ENCODE measurements around the gene TIMM10. TPM values are rescaled to one million over a fixed set of nuclear protein-coding genes. Genes with fewer than 3 reads are reported as not detected.

TIMM10 gene
- polyA plus RNA-seq, 1 donor from 2014 or later: 63.6 TPM

DNA sequence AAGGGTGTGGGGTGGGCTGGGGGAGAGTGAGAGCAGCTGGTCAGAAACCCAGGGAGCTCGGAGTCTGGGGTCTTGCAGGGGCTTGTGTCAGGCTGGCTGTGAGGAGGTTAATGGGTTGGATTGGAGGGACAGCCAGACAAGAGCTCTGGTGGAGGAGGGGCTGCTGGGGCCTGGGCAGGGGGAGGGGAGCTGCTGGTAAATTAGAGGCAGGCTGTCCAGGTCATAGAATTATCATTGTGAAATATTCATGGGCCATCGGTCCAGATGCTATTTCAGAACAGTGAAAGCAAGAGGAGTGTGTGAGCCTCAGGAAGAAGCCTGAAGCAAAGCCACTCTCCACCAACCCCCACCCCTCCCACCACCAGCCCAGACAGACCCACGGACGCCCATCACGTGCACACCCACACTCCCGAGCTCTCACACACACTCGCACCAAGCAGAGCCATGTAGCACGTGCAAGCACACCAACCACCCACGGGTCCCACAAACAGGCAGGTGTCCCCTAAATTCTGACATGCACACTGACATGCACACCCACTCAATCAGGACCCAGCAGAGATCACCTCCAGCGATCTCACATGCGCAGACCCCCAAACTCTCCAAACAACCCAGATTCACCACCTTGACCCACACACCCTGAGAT is 51.4 kb downstream of the TIMM10 start:
- Histone ChIP-seq H4K20me1 (ENCODE audit: insufficient read depth) (no peaks in the 10 kb centered on the region), H3K27me3 (ENCODE audit: insufficient read depth, low read depth, low read length) (peaks cover 43% of the 10 kb centered on the region)

More for the DNA sequence above, 51.4 kb downstream of the TIMM10 start:
- Histone ChIP-seq H3K9me3 (ENCODE audit: low read length) (no peaks in the 10 kb centered on the region), H3F3A (ENCODE audit: insufficient read depth, low read length, poor library complexity, severe bottlenecking) (no peaks in the 10 kb centered on the region), H3K9me2 (ENCODE audit: insufficient read depth, low read length) (no peaks in the 10 kb centered on the region), H3K79me2 (replicated peaks; ENCODE audit: insufficient read depth, low read length) (no peaks in the 10 kb centered on the region), H3K27ac (ENCODE audit: low read length) (no peak overlapping the region), H3K36me3 (ENCODE audit: insufficient read depth, low read length) (no peaks in the 10 kb centered on the region), H3K9ac (ENCODE audit: low read length) (no peak overlapping the region), H3K4me3 (ENCODE audit: low read length) (no peak overlapping the region), H2AFZ (ENCODE audit: low read depth, low read length) (no peak overlapping the region), H3K4me2 (ENCODE audit: low read length) (no peak overlapping the region)
- TF ChIP-seq MXI1 (conservative IDR thresholded peaks at IDR 0.05; ENCODE audit: poor library complexity, severe bottlenecking) (no peak), RAD21 (conservative IDR thresholded peaks at IDR 0.05) (no peak), EZH2 (IDR thresholded peaks at IDR 0.05; ENCODE audit: borderline replicate concordance, insufficient read depth, low read length, poor library complexity, severe bottlenecking) (no peak), POLR2AphosphoS5 (IDR thresholded peaks at IDR 0.05) (no peak), TAF1 (IDR thresholded peaks at IDR 0.05; ENCODE audit: low read depth) (no peak), EP300 (conservative IDR thresholded peaks at IDR 0.05; ENCODE audit: poor library complexity, severe bottlenecking) (no peak), SMC3 (conservative IDR thresholded peaks at IDR 0.05; ENCODE audit: poor library complexity) (no peak)
- TF ChIP-seq, protein P1, sequence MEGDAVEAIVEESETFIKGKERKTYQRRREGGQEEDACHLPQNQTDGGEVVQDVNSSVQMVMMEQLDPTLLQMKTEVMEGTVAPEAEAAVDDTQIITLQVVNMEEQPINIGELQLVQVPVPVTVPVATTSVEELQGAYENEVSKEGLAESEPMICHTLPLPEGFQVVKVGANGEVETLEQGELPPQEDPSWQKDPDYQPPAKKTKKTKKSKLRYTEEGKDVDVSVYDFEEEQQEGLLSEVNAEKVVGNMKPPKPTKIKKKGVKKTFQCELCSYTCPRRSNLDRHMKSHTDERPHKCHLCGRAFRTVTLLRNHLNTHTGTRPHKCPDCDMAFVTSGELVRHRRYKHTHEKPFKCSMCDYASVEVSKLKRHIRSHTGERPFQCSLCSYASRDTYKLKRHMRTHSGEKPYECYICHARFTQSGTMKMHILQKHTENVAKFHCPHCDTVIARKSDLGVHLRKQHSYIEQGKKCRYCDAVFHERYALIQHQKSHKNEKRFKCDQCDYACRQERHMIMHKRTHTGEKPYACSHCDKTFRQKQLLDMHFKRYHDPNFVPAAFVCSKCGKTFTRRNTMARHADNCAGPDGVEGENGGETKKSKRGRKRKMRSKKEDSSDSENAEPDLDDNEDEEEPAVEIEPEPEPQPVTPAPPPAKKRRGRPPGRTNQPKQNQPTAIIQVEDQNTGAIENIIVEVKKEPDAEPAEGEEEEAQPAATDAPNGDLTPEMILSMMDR (IDR thresholded peaks at IDR 0.05; ENCODE audit: poor library complexity, severe bottlenecking): no peak
- TF ChIP-seq, protein P2, sequence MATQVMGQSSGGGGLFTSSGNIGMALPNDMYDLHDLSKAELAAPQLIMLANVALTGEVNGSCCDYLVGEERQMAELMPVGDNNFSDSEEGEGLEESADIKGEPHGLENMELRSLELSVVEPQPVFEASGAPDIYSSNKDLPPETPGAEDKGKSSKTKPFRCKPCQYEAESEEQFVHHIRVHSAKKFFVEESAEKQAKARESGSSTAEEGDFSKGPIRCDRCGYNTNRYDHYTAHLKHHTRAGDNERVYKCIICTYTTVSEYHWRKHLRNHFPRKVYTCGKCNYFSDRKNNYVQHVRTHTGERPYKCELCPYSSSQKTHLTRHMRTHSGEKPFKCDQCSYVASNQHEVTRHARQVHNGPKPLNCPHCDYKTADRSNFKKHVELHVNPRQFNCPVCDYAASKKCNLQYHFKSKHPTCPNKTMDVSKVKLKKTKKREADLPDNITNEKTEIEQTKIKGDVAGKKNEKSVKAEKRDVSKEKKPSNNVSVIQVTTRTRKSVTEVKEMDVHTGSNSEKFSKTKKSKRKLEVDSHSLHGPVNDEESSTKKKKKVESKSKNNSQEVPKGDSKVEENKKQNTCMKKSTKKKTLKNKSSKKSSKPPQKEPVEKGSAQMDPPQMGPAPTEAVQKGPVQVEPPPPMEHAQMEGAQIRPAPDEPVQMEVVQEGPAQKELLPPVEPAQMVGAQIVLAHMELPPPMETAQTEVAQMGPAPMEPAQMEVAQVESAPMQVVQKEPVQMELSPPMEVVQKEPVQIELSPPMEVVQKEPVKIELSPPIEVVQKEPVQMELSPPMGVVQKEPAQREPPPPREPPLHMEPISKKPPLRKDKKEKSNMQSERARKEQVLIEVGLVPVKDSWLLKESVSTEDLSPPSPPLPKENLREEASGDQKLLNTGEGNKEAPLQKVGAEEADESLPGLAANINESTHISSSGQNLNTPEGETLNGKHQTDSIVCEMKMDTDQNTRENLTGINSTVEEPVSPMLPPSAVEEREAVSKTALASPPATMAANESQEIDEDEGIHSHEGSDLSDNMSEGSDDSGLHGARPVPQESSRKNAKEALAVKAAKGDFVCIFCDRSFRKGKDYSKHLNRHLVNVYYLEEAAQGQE (IDR thresholded peaks at IDR 0.05; ENCODE audit: borderline replicate concordance): no peak

Small RNA genes lying within 50 kb of the gene (small RNA-seq; reads per million reads assigned to genes)
- 0 reads per million in 3 experiments for gene RN7SL605P

Other genes starting within 250 kb of the TIMM10 start
- 8.9 and 9.4 TPM in 2 replicates for gene TNKS1BP1, start 205.8 kb downstream of the TIMM10 start, polyA plus RNA-seq
- 81.1 and 84.7 TPM in 2 replicates for gene SSRP1, start 194.9 kb downstream of the TIMM10 start, polyA plus RNA-seq
- gene P2RX3, start 192.4 kb downstream of the TIMM10 start, polyA plus RNA-seq: not detected in 2 replicates
- gene PRG3, start 149.6 kb downstream of the TIMM10 start, polyA plus RNA-seq: not detected in 2 replicates
- not detected in 2 replicates for gene PRG2, start 140.1 kb downstream of the TIMM10 start, polyA plus RNA-seq
- 0.33 TPM in 1 of 2 replicates, not detected in the other for gene SLC43A3, start 103.6 kb downstream of the TIMM10 start, polyA plus RNA-seq
- 0.24 and 0.66 TPM in 2 replicates for gene RTN4RL2, start 70.2 kb downstream of the TIMM10 start, polyA plus RNA-seq
- 2.5 and 3.3 TPM in 2 replicates for gene SLC43A1, start 15.1 kb downstream of the TIMM10 start, polyA plus RNA-seq
- not detected in 2 replicates for gene SMTNL1, start 6.8 kb upstream of the TIMM10 start, polyA plus RNA-seq
- gene UBE2L6, start 36.9 kb upstream of the TIMM10 start, polyA plus RNA-seq: 88.0 and 101 TPM in 2 replicates
- 0.22 TPM in 1 of 2 replicates, not detected in the other for gene SERPING1, start 66.9 kb upstream of the TIMM10 start, polyA plus RNA-seq
- gene YPEL4, start 119.2 kb upstream of the TIMM10 start, polyA plus RNA-seq: 18.4 and 19.8 TPM in 2 replicates
- 18.2 and 22.7 TPM in 2 replicates for gene CLP1, start 127.0 kb upstream of the TIMM10 start, polyA plus RNA-seq
- gene ZDHHC5, start 137.4 kb upstream of the TIMM10 start, polyA plus RNA-seq: 15.8 and 17.4 TPM in 2 replicates
- gene MED19, start 181.5 kb upstream of the TIMM10 start, polyA plus RNA-seq: 46.4 and 62.4 TPM in 2 replicates
- 119 and 130 TPM in 2 replicates for gene TMX2, start 181.8 kb upstream of the TIMM10 start, polyA plus RNA-seq
- gene SELENOH, start 210.7 kb upstream of the TIMM10 start, polyA plus RNA-seq: 509 and 546 TPM in 2 replicates
- gene BTBD18, start 221.1 kb upstream of the TIMM10 start, polyA plus RNA-seq: not detected in 2 replicates
- gene CTNND1, start 231.0 kb upstream of the TIMM10 start, polyA plus RNA-seq: 70.3 and 90.3 TPM in 2 replicates